Esophagus squamous epithelium (tissue), 4 donors: ENCODE data around the gene PGBD5.

Experiments used
- CTCF ChIP-seq, 6 experiments: fragments of 450-650 bp in 4 of 6; fragments of 200-600 bp in 2 of 6; sonication (generic) in 2 of 6; IDR thresholded peaks; one replicate each; pipeline ENCODE4 v1.5.1; 2016 to 2019; ENCODE audit warnings: antibody characterized with exemption in 6 of 6, mild to moderate bottlenecking in 4 of 6, moderate library complexity in 4 of 6
- POLR2A ChIP-seq, 4 donors: fragments of 450-650 bp; IDR thresholded peaks; one replicate each; pipeline ENCODE4 v1.6.1; 2017; ENCODE audit warnings: antibody characterized with exemption in 4 of 4, mild to moderate bottlenecking in 4 of 4, moderate library complexity in 3 of 4

- TF ChIP-seq CTCF (IDR thresholded peaks at IDR 0.05) (no peak), POLR2A (IDR thresholded peaks at IDR 0.05) (no peak)
These were observed 130.8 kb downstream of the PGBD5 start for GRCh38 chr1:230295367-230295766.
